ENCODE results near the gene ITK.

ITK gene

DNA sequence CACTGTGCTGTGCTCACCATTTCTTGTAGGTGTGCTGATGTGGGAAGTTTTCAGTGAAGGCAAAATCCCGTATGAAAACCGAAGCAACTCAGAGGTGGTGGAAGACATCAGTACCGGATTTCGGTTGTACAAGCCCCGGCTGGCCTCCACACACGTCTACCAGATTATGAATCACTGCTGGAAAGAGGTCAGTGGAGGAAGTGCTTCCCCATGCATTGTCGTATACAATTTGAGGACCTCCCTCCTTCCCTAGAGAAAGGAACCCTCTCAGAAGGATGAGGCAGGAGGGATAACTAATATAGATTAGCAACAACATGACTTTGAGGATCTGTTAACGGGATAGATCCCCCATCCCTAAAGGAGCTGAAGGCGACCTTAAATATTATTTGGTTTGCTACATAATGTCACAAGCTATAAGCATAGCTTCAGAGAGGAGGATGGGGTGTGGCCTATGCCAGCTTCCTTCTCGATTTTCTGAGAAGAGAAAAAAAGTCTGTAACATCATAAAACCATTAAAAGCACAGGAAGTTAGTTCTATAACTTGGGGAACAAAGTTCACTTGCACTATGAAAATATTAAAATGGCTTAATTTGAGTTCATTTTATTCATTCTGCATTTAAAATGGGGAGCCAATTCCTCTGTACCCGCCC, 68.3 kb downstream of the ITK start:
- DNase-seq = peak; percentile 68

DNA sequence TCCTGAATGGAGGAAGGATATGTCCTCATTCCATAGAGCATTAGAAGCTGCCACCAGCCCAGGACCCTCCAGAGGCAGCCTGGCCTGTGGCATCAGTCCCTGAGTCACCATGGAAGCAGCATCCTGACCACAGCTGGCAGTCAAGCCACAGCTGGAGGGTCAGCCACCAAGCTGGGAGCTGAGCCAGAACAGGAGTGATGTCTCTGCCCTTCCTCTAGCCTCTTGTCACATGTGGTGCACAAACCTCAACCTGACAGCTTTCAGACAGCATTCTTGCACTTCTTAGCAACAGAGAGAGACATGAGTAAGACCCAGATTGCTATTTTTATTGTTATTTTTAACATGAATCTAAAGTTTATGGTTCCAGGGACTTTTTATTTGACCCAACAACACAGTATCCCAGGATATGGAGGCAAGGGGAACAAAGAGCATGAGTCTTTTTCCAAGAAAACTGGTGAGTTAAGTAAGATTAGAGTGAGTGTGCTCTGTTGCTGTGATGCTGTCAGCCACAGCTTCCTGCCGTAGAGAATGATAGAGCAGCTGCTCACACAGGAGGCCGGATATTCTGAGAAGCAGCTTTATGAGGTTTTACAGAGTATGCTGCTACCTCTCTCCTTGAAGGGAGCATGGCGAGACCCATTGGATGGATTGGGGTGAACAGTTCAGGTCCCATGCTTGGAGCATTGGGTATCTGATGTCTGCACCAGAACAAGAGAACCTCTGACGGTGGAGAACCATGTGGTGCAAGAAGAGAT, 72.2 kb downstream of the ITK start:
- peak; percentile 69 for DNase-seq

DNA sequence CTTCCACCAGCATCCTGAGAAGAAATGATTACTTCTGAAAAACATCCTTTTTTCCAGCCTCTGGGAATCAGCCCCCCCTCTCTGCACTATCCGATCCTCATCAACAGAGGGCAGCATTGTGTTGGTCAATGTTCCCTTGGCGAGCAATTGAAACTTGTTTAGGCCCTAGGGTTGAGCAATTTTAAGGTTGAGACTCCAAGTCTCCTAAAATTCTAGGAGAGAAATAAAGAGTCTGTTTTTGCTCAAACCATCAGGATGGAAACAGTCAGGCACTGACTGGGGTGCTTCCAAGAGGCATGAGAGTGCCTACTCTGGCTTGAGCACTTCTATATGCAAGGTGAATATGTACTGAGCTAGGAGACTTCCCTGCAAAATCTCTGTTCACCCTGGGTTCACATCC, 72.9 kb downstream of the ITK start:
- DNase-seq = peak; percentile 31

DNA sequence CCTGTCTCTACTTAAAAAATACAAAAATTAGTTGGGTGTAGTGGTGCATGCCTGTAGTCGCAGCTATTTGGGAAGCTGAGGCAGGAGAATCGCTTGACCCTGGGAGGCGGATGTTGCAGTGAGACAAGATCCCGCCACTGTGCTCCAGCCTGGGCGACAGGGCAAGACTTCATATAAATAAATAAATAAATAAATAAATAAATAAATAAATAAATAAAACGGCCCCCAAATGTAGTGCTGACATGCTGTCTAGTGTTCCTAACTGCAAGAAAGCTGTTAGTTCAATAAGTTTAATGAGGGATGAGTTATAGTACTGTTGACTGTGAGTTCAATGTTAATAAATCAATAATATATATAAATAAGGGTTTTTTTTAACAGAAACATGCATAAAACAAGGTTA, 77.8 kb downstream of the ITK start:
- no peak for DNase-seq

DNA sequence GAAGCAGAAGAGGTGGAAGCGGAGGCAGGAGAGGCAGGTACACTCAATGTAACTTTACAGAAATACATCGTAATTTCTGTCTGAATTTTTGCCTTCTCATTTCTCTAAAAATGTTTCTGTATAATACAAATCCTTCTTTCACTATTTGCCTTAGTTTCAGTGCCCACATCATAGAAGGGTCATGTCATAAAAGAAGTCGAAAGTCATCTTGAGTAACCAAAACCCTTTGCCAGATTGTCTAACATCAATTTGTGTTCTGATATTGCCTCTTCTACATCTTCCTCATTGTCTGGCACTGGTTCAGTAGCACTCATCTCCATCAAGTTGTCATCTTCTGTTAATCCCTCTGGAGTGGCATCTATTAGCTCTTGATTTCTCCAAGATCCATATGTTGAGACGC, 79.1 kb downstream of the ITK start:
- DNase-seq = no peak

DNA sequence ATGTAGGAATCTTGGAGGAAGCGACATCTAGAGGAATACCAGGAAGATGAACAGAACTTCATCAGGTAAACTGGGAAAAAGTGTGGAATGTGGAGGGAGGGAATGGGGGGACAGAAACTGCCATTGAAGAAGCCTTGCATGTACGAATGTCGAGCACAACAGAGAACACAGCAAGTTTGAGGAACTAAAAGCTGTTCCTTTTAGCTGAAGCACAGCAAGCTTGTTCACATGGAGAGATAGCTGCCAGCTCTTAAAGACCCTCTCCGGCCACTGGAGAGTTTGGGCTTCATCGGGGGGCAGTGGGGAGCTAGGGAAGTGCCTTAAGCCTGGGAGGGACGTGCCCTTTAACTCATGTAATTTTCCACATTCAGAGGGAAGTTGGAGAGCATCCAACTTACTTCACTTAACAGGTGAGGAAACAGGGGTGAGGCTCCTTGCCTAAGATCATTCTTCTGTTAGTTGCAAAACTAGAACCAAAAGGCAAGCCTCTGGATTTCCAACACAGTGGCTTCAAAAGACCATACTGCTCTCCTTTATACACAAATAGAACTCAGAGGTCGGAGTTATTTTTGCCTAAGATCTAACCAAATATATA, 83.0 kb downstream of the ITK start:
- no peak for DNase-seq

DNA sequence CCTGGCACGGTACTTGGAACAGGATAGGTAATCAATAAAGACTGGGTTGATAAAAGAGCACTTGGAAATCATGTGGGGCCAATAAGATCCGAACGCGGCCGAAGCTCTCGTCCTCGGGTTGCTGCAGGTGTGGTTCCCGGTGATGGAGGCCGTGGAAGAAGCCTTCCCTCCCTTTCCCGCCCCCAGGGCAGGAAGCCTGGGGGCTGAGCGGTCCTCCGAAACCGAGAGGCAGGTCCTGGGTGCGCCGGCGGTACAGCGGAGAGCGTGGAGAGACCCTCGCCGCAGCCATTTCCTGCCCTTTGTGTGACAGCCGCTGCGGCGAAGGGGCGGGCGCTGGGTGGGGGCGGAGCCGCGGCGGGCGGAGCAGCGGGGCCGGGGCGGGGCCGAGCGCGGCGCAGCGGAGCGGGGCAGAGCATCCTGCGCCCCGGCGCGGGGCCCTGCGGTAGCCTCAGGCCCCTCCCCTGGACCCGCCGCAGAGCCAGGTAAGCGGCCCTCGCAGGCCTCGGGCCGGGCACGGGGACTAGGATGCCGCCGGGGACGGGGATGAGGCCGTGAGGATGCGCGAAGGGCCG, 85.2 kb downstream of the ITK start, which contains the start of gene CYFIP2:
CYFIP2 (plus strand) TSS at position 410 of the 572 bp plus-strand sequence. CDS start 19,239 bp downstream, outside the sequence.
- peak; percentile 89 for DNase-seq

DNA sequence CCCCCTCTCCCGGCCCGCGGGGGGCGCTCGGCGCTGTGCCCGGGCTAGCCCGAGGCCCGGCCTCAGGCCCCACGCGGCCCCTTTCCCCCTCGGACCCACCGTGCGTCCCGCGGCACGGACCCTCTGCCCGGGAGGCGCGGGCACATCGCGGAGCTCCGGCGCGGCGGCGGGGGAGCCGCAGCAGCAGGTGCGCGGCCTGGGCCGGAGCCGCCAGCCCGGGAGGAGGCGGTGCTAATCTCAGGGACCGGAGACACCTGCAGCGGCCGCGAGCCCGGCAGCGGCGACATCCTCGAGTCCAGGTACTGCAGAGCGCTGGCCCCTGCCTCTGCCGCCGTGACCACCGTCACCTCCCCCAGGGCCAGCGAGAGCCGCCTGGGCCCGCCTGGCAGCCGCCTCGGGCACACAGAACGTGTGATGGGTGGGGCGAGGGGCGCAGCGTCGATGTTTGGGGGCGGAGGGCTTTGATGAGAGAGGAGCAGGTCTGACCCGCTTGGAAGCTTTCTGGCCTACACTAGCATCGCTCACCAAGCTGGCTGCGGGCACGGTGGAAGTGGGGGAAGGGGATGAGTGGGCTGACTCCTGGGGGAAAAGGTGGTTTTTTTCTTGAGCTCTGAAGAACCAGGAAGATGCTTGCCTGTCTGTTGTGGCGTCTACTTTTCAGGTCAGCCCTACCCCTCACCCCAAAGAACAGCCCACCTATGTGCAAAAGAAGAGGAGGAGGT, 85.8 kb downstream of the ITK start:
- DNase-seq = peak; percentile 64

DNA sequence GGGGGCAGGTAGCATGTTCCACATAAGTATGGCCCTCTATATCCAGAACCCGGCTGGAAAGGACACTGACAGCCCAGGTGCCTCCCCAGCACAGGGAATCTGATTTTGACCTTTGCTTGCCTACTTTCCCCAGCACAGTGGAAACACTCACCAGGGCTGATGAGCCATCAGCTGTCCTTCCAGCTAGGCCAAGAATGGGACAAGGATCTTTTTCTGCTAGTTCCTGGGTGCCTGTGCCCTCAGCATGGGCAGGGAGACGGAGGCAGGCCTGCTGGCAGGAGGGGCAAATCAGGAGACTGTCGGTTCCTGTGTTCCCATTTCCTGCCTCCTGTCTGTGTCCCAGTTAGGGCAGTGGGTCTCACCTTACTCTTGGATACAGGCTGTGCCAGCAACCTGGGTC, 86.4 kb downstream of the ITK start:
- peak; percentile 20 for DNase-seq

DNA sequence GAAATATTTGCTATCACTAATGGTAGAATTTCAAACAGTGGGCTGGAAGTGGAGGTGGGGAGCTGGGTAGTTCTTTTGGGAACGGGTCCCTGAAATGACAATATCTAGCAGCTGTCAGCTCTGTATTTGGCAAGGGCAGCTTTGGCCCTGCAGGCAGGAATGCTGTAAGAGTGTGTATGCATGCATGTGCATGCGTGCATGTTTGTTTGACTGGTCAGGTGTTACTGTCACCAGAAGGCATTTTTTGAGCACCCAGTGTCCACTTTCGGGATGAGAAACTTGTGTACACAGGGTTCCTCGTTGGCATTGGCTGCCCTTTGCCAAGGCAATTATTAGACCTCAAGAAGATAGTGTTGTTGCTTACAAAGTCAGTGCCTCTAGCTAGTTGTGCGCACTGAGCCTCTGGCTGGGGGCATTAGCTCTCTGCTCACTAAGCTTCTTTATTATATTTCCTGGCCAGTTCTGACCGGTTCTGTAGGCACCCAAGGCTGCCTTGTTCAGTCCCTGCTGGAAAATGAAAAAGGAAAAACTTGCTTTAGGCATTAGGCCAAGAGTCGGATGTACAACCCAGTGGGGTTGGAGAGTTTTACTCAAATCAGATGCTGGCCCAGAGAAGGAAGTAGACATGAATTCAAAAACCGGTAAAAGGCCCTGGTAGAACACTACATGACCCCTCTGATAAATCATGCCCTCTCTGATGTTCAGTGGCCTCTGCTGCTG, 87.3 kb downstream of the ITK start:
- DNase-seq = no peak

DNA sequence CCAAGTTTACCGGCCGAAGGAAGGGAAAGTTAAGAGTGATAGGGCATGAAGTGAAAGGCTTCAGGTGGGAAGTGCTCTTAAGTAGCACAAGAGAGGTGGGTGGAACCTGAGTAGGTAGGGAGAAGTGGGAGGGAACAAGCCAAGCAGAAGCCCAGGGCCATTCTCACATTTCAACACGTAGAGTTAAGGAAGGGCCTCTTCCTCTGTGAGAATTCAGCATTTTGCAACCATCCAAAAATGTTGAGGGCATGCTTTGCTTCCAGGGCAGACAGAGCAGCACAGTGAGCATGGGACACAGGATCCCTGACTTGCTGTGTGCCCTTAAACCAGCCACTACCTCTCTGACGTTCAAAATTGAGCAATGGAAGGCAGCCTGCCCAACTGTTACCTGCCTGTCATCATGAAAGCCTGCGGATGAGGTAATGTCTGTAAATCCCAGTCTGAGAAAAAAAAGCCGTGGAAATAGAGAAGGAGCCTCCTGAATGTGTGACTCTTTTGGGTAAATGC, 88.6 kb downstream of the ITK start:
- peak; percentile 45 for DNase-seq

DNA sequence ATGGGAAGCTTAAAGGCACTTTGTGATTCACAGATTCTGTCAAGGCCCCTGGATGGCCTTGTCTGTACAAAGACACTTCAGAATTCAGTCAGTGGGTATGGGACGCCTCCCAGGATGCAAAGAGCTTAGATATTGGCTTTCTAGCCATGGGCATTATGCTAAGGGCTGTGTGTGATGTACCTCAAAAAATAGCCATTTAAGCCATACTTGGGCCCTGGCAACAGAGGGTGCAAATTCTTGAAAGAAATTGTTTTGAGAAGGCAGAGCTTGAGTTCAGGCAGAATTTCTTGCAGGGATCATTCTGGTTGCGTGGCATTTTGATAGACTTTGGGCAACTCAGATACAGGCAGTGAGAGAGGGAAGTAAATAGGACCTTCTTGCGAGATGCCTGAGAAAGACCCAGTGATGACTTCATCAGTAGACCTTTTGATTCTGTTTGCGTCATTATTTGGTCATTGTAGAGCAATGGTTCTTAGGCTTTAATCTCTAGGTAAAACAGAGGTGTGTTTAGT, 89.2 kb downstream of the ITK start:
- no peak for DNase-seq

DNA sequence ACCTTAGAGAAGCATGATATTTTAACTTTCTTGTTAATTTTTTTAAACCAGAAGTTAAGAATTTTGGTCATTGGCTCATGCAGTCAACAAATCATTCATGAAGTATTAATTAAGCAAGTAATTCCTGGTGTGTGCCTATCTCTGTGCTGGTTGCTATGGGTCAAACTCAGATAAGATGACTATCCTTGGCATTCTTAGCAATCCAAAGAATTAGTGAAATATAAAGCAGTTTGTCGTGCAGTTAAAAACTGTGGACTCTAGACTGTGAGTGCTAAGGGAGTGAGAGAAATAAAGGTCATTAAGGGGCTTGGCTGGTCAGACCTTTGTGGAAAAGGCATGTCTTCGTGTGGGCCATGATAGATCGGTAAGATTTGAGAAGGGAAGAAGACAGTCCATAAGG, 90.1 kb downstream of the ITK start:
- no peak for DNase-seq

DNA sequence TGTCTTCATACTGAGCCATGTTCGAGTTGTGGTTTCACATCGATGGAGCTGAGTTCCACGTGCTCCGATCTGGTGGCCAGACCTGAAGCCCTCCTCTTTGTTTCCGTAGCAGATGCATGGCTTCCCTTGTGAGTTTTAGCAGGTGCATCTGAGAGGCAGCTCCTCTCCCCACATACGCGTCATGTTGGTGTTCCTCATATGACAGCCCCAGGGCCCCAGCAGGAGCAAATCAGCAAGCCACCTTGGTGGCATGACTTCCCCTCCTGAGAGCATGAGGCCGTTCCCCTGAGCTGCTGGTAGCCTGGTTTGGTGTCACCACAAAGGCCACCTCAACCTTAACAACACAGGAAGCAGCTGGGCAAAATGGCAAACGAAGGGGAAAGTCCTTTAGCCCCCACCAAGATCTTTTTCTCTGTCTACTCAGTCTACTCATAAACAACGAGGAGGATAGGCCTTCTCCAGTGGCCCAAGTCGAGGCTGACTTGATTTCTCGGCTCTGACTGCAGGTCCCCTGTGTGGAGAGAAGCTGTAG, 91.2 kb downstream of the ITK start:
- DNase-seq = peak; percentile 87

DNA sequence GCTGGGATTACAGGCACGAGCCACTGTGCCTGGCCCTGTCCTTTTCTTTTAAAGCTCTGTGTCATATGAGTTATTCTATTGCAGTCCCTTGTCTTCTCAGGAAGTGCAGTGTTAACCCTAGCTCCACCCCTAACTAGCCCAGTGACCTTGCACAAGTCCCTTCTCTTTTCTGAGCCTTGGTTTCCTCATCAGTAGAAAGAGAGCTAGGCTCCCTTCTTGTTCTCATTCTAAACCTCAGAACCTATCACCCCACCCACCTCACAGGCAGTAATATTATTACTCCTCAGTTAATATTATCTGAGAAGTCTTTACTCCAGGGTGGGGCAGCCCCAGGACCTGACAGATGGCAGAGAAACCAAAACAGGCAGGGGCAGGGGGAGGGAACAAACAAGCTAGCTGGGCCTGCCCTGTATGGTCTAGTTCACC, 92.5 kb downstream of the ITK start:
- peak; percentile 29 for DNase-seq

DNA sequence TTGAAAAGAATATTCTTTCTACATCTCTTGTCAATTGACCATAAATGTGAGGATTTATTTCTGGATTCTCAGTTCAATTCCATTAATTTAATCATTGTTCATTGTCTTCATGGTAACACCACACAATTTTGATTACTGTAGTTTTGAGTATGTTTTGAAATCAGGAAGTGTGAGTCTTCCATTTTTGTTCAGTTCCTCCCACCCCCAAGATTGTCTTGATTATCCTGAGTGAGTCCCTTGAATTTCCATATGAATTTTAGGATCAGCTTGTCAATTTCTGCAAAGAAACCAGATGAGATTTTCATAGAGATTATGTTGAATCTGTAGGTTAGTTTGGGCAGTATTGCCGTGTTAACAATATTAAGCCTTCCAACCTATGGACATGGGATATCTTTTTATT, 94.8 kb downstream of the ITK start:
- DNase-seq = no peak

DNA sequence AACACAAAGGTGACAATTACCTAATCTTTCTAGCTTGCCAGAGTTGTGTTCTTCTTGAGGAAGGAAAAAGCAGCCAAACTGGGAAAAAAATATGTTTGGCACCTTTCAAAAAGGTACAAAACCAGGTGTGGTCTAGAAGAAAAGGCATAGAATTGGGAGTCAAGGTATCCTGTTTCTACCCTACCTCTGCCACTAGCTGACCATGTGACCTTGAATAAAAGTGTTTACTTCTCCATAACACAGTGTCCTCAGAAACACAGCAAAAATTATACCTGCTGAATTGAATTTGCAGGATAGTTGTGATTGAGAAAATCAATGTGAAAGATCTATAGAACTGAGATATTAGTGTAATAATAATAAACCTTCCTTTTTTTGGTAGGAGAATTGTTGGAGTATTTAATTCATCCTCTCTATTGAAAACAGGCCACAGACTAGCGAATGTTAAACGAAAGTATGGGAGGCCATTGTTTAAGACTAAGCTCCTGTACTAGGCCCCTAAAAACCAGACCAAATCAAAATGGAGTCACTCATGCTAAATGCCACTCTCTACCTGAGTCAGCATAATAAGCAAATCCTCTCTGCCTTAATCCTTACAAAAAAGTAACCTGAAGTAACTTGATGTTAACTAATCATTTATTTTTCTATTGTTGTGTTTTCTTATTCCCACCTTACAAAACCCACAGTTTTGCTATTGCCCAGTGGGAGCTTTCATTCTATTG, 97.8 kb downstream of the ITK start:
- DNase-seq = no peak

DNA sequence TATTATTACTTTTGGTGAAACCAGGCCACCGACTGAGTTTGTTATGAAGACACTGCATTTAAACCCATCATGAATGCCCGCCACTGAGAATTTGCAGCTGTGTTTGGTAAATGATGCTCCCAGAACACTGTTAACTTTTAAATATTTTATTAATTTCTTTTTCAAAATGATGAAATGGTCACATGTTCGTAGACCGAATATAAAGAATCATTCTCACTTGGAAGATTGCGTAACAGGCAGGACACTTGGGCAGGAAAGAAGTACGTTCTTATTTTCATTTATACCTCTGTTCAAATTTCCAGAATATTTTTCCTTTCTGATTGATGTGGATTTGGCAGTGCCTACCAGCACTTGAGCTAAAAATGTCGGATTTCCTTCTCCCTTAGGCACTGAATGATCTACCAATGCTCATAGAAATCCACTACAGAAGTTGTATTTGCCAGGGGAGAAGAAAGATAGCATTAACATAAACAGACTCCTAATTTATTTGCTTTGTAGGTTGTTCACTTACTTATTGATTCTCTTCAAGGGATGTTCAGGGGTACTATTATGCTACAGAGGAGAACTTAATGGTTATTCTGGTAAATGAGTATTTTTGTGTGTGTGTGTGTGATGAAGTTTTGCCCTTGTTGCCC, 99.1 kb downstream of the ITK start:
- no peak for DNase-seq

DNA sequence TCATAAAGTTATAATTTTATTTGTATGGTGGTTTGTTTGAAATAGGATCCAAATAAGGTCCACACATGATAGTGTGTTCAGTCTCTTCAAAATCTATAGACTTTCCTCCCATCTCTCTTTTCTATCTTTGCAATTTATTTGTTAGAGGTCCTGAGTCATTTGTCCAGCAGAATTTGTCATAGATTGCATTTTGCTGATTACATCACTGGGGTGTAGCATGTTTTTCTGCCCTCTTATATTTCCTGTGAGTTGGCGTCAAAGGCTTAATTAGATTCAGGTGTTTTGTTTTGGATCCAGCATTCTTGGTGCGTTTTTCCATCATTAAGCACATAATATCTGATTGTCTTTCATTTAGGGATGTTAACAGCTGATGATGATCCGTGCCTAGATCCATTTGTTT, 100.3 kb downstream of the ITK start:
- DNase-seq = no peak

DNA sequence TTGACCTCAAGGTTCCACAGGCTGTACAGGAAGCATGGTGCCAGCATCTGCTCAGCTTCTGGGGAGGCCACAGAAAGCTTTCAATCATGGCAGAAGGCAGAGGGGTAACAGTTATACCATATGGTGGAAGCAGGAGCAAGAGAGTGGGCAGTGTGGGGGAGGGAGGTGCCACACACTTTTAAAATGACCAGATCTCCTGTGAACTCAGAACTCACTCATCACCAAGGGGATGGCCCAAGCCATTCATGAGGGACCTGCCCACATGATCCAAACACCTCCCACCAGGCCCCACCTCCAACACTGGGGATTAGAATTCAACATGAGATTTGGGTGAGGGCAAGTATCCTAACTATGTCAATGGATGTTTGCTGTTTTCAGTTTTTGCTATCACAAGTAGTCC, 101.5 kb downstream of the ITK start:
- no peak for DNase-seq
